Gastroesophageal sphincter (tissue), 3 donors: Measurements from ENCODE around the gene ELMO3.

ENCODE experiments used
- CTCF ChIP-seq, 4 experiments: fragments of 200-600 bp in 2 of 4; fragments of 450-650 bp in 2 of 4; sonication (generic) in 1 of 4; IDR thresholded peaks; one replicate each; pipeline ENCODE4 v1.5.1; 2017 to 2019; ENCODE audit warnings: antibody characterized with exemption in 4 of 4, mild to moderate bottlenecking in 2 of 4, moderate library complexity in 2 of 4
- EP300 ChIP-seq: sonication (generic); formaldehyde crosslinking; IDR thresholded peaks from one replicate; pipeline ENCODE4 v1.6.1; 2017; ENCODE audit warnings: antibody characterized with exemption, mild to moderate bottlenecking
- POLR2A ChIP-seq, 2 donors: fragments of 450-650 bp; IDR thresholded peaks; one replicate each; pipeline ENCODE4 v1.6.1; 2017; ENCODE audit warnings: antibody characterized with exemption in 2 of 2, mild to moderate bottlenecking in 2 of 2, moderate library complexity in 1 of 2
- POLR2AphosphoS5 ChIP-seq: sonication (generic); formaldehyde crosslinking; IDR thresholded peaks from one replicate; pipeline ENCODE4 v1.6.1; 2017; ENCODE audit warnings: antibody characterized with exemption

GRCh38 chr16:67247192-67248072, 48.5 kb downstream of the ELMO3 start, which contains the start of gene FHOD1:
- peak in 2 of 4 experiments; percentile 15 to 25 for TF ChIP-seq CTCF (IDR thresholded peaks at IDR 0.05)
- TF ChIP-seq POLR2AphosphoS5: peak; percentile 57
- peak; percentile 72 to 78 for TF ChIP-seq POLR2A (IDR thresholded peaks at IDR 0.05)
- TF ChIP-seq EP300: no peak
